Body of pancreas (tissue), 4 donors: ENCODE data around the gene FBXO27. TPM values are rescaled to one million over a fixed set of nuclear protein-coding genes. Genes with fewer than 3 reads are reported as not detected.

Experiments
- ATAC-seq: fragments of 150-250 bp; one replicate; pipeline ENCODE4 v1.9.1; 2016
- DNase-seq, 4 donors: peaks; one replicate each; pipeline ENCODE4 v3.0.0-alpha.2; 2019
- H3K27ac ChIP-seq, 4 donors: fragments of 200-600 bp; sonication (generic); 1 replicate in 3 of 4; 2 replicates in 1 of 4; pipeline versions ENCODE4 v1.5.1 to v1.6.1; 2016 to 2019; ENCODE audit warnings: mild to moderate bottlenecking in 1 of 4, mixed read lengths in 1 of 4, moderate library complexity in 1 of 4
- H3K27me3 ChIP-seq, 2 donors: fragments of 200-600 bp; sonication (generic); one replicate each; pipeline ENCODE4 v1.6.0; 2016; ENCODE audit warnings: mild to moderate bottlenecking in 1 of 2
- H3K36me3 ChIP-seq, 2 donors: fragments of 200-600 bp; sonication (generic); replicated peaks in 1 of 2; 2 replicates each; pipeline ENCODE4 v1.5.1; 2016; ENCODE audit warnings: low read depth in 2 of 2; ENCODE audit not compliant: insufficient read depth in 1 of 2
- H3K4me1 ChIP-seq: fragments of 200-600 bp; sonication (generic); one replicate; pipeline ENCODE4 v1.6.0; 2016
- H3K4me3 ChIP-seq, 2 donors: fragments of 200-600 bp; sonication (generic); 1 replicate in 1 of 2; 2 replicates in 1 of 2; pipeline ENCODE4 v1.5.1; 2016 to 2019
- H3K9me3 ChIP-seq, 3 donors: fragments of 200-600 bp; sonication (generic); 1 replicate in 2 of 3; 2 replicates in 1 of 3; pipeline ENCODE4 v1.5.1; 2016
- CTCF ChIP-seq, 7 experiments: fragments of 450-650 bp in 4 of 7; fragments of 200-600 bp in 3 of 7; sonication (generic) in 3 of 7; IDR thresholded peaks; one replicate each; pipeline ENCODE4 v1.5.1; 2016 to 2019; ENCODE audit warnings: antibody characterized with exemption in 7 of 7
- POLR2A ChIP-seq, 3 donors: fragments of 450-650 bp; IDR thresholded peaks; one replicate each; pipeline ENCODE4 v1.6.1; 2016; ENCODE audit warnings: antibody characterized with exemption in 3 of 3, mild to moderate bottlenecking in 2 of 3
- WGBS, 2 donors: methylation state at CpG; one replicate each; pipeline ENCODE4 v1.1.5; 2017; 5-methylcytosine and 5-hydroxymethylcytosine counted together
- intact Hi-C: fragments of 100-400 bp; cut with DNase I; formaldehyde crosslinking; loops from one replicate; pipeline ENCODE4 v1.15.1; 2023
- total RNA-seq, 2 donors: library from RNA; depleted of rRNA; stranded (reverse); fragments of >200 nt; gene quantifications; one replicate each; pipeline ENCODE4 v1.1.0, GENCODE V29; 2016

Gene FBXO27
- total RNA-seq, 2 donors from 2014 or later = 0.52 to 4.3 TPM

- H3K27ac ChIP-seq = no peak overlapping the region
- no peaks in the 10 kb centered on the region for H3K36me3 ChIP-seq
- DNase-seq = no peak
- WGBS, 2 donors = 93 to 96% methylated on average over 6 of the region's 6 CpGs
- intact Hi-C loops = no loop called here
- H3K27me3 ChIP-seq = no peaks in the 10 kb centered on the region
- no peaks in the 10 kb centered on the region for H3K9me3 ChIP-seq
- no peaks in the 10 kb centered on the region for H3K4me1 ChIP-seq
- no peak for TF ChIP-seq CTCF (IDR thresholded peaks at IDR 0.05)
- TF ChIP-seq POLR2A (IDR thresholded peaks at IDR 0.05) = no peak
- H3K4me3 ChIP-seq = no peak overlapping the region
- ATAC-seq = no peak
These were observed 32.1 kb upstream of the FBXO27 start for GRCh38 chr19:39064405-39064804.

- Histone ChIP-seq H3K9me3 (no peaks in the 10 kb centered on the region), H3K4me3 (no peak overlapping the region), H3K4me1 (no peaks in the 10 kb centered on the region), H3K36me3 (no peaks in the 10 kb centered on the region), H3K27me3 (no peaks in the 10 kb centered on the region), H3K27ac (no peak overlapping the region)
- no peak for DNase-seq
- intact Hi-C loops = no loop called here
- ATAC-seq = no peak
- TF ChIP-seq CTCF (IDR thresholded peaks at IDR 0.05) (no peak), POLR2A (IDR thresholded peaks at IDR 0.05) (no peak)
- WGBS, 2 donors = 61 to 70% methylated on average over 3 to 4 of the region's 4 CpGs
These were observed 27.8 kb upstream of the FBXO27 start for GRCh38 chr19:39060171-39060570.

GRCh38 chr19:39059302-39059701 is 27.0 kb upstream of the FBXO27 start:
- intact Hi-C loops = no loop called here
- no peak overlapping the region for H3K4me3 ChIP-seq
- no peaks in the 10 kb centered on the region for H3K9me3 ChIP-seq
- no peaks in the 10 kb centered on the region for H3K36me3 ChIP-seq
- H3K4me1 ChIP-seq = no peaks in the 10 kb centered on the region
- no peaks in the 10 kb centered on the region for H3K27me3 ChIP-seq
- ATAC-seq (no peak), DNase-seq (no peak)
- no peak overlapping the region for H3K27ac ChIP-seq
- TF ChIP-seq CTCF (IDR thresholded peaks at IDR 0.05) (no peak), POLR2A (IDR thresholded peaks at IDR 0.05) (no peak)

GRCh38 chr19:39057615-39058014 is 25.3 kb upstream of the FBXO27 start:
- intact Hi-C loops = no loop called here
- H3K27me3 ChIP-seq = no peaks in the 10 kb centered on the region
- H3K4me1 ChIP-seq = no peaks in the 10 kb centered on the region
- no peak for ATAC-seq
- no peak for DNase-seq
- TF ChIP-seq CTCF (IDR thresholded peaks at IDR 0.05) (no peak), POLR2A (IDR thresholded peaks at IDR 0.05) (no peak)
- no peaks in the 10 kb centered on the region for H3K9me3 ChIP-seq
- H3K4me3 ChIP-seq = no peak overlapping the region
- 65 to 68% methylated on average over 3 of the region's 3 CpGs for WGBS, 2 donors
- no peaks in the 10 kb centered on the region for H3K36me3 ChIP-seq
- H3K27ac ChIP-seq = no peak overlapping the region

- H3K36me3 ChIP-seq = no peaks in the 10 kb centered on the region
- H3K27ac ChIP-seq = no peak overlapping the region
- 89 to 97% methylated on average over 2 of the region's 2 CpGs for WGBS, 2 donors
- ATAC-seq (no peak), DNase-seq (no peak)
- no peaks in the 10 kb centered on the region for H3K9me3 ChIP-seq
- TF ChIP-seq CTCF (IDR thresholded peaks at IDR 0.05) = no peak
- TF ChIP-seq POLR2A (IDR thresholded peaks at IDR 0.05) = no peak
- intact Hi-C loops = no loop called here
- H3K27me3 ChIP-seq = no peaks in the 10 kb centered on the region
- H3K4me3 ChIP-seq = no peak overlapping the region
- no peaks in the 10 kb centered on the region for H3K4me1 ChIP-seq
These were observed 21.7 kb upstream of the FBXO27 start for GRCh38 chr19:39054091-39054470.
